RKO (cell line): Measurements from ENCODE around the gene EXTL2.
"Not testable (repeated sequence)": the region's sequence is repeated elsewhere in the genome, so short reads cannot be mapped to it uniquely, and the experiment has no call there.

Source experiments
- DNase-seq: peaks from one replicate; pipeline ENCODE4 v3.0.0-alpha.2; 2016; ENCODE audit warnings: low spot score

EXTL2 gene

DNA sequence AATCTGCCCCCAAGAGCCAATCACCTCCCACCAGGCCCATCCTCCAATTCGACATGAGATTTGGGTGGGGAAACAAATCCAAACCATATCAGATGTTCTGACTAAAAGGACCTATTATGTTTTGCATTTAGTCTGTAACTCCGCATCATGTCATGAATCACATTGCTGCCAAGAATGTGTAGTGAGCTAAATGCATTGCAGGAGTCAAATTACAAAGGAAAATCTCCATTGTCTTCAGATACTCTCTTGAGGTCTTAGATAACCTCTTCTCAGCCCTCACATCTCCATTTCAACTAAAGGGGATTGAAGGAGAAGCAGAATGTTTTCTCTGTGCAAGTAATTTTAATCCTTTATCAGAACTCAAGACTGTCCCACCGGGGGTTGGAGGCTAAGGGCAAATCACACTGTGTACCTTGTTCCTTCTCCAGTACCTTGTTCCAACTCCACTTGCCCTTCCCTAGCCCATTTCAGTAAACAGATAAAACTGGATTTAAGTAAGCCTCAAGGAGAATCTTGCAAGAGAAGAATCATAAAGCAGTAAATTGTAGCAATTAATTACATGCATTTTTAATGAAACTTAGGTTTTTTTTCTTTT is 34.1 kb downstream of the EXTL2 start:
- peak; percentile 18 for DNase-seq

DNA sequence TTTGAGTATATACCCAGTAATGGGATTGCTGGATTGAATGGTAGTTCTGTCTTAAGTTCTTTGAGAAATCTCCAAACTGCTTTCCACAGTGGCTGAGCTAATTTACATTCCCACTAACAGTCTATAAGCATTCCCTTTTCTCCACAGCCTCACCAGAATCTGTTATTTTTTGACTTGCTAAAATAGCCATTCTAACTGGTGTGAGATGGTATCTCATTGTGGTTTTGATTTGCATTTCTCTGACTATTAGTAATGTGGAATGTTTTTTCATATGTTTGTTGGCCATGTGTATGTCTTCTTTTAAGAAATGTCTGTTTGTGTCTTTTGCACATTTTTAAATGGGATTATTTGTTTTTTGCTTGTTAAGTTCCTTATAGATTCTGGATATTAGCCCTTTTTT is 39.5 kb downstream of the EXTL2 start:
- DNase-seq: not testable (repeated sequence)

DNA sequence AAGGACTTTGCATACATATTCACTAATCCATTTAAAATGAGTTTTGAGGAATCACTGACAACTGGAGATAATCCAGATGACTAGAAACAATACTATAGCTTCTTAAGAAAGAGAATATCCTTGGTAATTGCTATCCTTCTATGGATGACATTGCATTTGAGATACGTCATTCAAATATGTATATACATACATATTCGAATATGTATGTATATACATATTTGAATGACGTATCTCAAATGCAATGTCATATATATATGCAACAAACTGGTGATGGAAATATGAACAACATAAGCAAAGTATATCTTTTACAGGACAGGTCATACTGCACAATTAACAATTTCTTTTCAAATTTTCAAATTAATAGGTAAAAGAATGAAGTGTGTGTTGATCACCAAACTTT is 41.7 kb downstream of the EXTL2 start:
- DNase-seq: no peak

DNA sequence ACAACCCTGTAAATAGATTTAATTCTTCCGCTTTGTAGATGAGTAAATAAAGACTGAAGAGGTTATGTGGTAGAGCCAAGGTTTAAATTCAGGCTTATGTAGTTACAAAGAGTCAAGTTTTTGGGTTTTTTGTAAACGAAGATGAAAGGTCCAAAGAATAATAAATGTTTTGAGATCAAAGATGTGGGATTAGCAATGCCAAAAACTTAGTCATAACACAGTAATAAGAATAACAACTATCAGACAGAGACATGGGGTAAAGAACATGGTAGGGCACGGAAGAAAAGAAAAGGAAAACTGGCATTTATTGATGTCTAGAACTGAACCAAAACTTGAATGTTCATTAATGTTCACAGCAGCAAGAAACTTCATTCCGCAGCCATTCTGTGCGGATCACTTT is 42.9 kb downstream of the EXTL2 start:
- DNase-seq: no peak

DNA sequence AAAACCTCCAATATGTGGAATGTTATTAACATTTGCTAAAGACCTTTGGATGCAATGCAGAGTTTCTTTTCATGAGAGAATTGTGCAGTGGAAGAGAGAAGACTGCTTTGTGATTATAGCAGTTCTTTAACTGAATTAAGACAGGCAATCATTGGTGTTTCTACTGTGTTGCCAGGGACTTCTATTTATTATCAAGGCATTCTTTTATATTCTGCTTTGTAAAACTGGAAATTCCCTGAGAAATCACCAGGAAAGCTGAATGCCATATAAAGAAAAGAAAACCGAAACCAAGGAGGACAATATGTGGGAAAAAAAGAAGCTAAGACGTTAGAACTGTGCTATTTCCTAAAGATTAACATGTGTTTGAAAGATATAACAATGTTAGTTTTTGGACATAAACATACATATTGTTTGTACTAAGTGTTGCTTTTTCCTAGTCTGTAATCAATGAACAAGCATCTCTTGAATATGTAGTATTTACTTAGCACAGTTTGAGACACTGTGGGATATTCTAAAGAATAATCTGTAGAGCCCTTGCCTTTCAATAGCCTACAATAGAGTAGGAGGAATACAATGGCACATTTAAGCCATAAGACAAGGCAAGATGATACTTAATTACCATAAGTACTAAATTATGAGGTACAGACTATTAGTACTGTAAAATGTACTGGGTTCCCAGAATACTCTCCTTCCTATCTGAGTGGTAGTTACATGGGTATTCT is 47.1 kb downstream of the EXTL2 start:
- DNase-seq: no peak

DNA sequence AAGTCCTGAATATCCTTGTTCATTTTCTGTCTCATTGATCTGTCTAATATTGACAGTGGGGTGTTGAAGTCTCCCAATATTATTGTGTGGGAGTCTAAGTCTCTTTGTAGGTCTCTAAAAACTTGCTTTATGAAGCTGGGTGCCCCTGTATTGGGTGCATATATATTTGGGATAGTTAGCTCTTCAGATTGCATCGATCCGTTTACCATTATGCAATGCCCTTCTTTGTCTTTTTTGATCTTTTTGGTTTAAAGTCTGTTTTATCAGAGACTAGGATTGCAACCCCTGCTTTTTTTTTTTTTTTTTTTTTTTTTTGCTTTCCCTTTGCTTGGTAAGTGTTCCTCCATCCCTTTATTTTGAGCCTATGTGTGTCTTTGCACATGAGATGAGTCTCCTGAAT is 51.5 kb downstream of the EXTL2 start:
- not testable (repeated sequence) for DNase-seq

DNA sequence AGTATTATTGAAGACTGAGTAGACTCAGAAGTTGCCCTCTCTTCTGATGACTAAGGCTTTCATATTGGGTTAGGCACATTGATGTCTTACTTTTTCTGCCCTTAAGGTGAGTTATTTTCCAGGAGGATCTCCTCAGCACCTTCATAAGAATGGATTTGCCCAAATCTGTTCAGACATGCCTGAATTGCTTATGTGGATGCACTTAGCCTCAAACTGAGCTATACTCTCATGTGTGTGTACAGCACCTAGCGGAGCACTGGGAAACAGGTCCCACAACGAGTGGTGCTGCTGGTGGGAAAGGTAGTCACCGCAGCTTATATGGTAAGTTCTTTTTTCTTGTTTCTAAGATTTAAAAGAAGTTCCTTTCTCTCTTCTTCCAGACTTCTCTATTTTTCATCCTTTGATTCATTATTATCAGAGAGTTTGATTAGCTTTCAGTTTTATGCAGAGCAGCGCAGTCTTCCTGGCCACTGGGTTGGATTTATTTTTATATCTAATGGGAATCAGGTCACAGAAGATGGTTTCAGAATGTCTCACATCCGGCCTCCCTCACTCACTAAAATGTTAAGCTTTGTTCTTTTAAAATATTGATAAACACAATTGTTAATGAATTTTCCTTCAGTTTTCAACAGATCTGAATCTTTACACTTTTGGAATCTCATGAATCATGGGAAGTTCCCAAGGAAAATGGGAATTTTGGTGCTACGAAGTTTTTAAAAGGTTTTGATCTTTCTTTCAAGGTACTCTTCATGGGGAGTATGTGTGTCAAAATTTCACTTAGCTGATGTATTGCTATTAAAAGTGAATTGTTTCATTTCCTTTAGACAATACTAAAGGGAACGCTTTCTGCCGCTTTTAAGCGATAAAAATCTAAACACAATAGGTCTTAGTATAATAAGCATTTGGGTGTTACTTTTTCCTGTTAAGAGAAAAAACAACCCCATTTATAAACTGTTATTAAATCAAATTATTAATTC is 58.5 kb downstream of the EXTL2 start:
- DNase-seq: no peak

DNA sequence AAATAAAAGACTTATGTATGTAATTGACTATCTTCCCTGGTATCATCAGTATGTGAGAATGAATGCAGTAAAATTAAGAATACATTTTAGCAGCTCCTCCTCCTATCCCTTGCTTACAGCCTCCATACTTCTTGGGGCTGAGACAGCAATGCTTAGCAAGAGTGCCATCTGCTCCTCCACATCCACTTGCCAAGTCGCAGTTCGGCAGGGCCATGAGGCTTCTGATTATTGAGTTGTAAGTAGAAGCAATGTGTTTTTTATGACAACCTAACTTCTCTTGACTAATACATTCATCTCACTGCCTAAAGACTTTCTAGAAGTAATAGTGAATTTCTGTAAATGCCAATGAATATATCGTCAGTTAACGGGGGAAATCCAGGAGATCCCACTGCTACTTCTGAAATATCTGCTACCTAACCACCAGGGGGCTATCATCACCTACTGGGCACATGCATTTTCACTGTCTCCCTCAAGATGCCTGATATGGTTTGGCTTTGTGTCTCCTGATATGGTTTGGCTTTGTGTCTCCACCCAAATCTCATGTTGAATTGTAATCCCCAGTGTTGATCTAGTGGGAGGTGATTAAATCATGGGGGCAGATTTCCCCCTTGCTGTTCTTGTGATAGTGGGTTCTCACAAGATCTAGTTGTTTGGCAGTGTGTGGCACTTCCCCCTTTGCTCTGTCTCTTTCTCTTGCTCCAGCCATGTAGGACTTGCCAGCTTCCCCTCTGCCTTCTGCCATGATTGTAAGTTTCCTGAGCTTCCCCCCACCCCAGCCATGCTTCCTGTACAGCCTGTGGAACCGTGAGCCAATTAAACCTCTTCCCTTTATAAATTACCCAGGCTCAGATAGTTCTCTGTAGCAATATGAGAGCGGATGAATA is 59.6 kb downstream of the EXTL2 start:
- peak; percentile 32 for DNase-seq

DNA sequence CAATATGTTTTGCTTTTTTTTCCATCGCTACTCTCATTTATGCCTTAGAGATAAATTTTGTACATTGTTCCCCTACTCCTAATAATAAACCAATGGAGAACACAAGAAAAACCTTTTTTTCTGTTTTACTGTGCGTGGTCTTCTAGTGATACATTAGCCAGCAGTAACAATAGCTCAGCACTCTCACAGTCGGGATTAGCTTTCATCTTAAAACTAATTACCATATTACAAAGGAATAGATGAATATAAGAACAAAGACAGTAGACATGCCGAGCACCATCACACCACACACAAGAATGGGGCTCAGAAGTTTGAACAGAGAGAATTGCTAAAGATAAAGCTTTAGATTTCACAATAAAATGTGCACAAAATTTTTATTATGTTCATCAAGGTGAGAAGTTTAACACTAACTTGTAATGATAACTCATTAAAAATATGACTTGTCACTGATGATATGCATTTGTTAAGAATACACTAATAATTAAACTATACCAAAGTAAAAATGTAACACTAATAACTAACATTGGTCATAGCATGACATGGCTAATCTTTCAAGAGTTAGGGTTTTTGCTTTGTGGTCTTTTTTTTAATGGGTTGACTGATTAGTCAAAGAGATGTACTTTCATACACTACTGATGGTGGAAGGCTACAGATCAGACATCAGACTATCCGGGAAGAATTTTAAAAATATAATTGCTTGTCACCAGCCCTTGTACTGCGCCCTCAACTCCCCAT is 61.8 kb downstream of the EXTL2 start:
- no peak for DNase-seq

DNA sequence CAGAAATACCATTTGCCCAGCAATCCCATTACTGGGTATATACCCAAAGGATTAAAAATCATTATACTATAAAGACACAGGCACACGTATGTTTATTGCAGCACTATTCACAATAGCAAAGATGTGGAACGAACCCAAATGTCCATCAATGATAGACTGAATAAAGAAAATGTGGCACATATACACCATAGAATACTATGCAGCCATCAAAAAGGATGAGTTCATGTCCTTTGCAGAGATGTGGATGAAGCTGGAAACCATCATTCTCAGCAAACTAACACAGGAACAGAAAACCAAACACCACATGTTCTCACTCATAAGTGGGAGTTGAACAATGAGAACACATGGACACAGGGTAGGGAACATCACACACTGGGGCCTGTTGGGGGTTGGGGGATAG is 69.0 kb downstream of the EXTL2 start:
- DNase-seq: not testable (repeated sequence)
